GM12891 (cell line): ENCODE data around the gene OTOGL.

Experiments
- POLR2AphosphoS5 ChIP-seq: IDR thresholded peaks from 2 replicates; pipeline ENCODE4 v1.6.1; 2011; ENCODE audit warnings: low read depth, low read length, control low read depth
- TAF1 ChIP-seq: IDR thresholded peaks from 2 replicates; pipeline ENCODE4 v1.6.1; 2011; ENCODE audit warnings: low read depth, low read length, control low read depth

- TF ChIP-seq POLR2AphosphoS5 (no peak), TAF1 (no peak)
Observed at GRCh38 chr12:80173083-80173864, 73.9 kb downstream of the OTOGL start.
